ENCODE results near the gene CABS1. TPM values are rescaled to one million over a fixed set of nuclear protein-coding genes. Genes with fewer than 3 reads are reported as not detected.

The CABS1 gene
- total RNA-seq: not detected in 2 replicates

GRCh38 chr4:70334681-70335080, at the start of gene CABS1:
TSS of gene CABS1 (plus strand) at chr4:70334981. CDS start at chr4:70335040, 59 bp downstream.

GRCh38 chr4:70360460-70360859, 25.7 kb downstream of the CABS1 start, which contains the start of gene SMR3A:
TSS of gene SMR3A (plus strand) at chr4:70360760. CDS start at chr4:70362116, 1,356 bp downstream.

GRCh38 chr4:70382691-70383181, 48.0 kb downstream of the CABS1 start, which contains the start of gene SMR3B:
TSS of gene SMR3B (plus strand) at chr4:70383131. CDS start at chr4:70384511, 1,380 bp downstream.

Other genes with a start within 250 kb of the CABS1 start
- gene PRR27, start 180.7 kb upstream of the CABS1 start, total RNA-seq: not detected in 2 replicates
- gene ODAM, start 139.3 kb upstream of the CABS1 start, total RNA-seq: not detected in 2 replicates
- not detected in 2 replicates for gene FDCSP, start 108.9 kb upstream of the CABS1 start, total RNA-seq
- gene CSN3, start 92.4 kb upstream of the CABS1 start, total RNA-seq: not detected in 2 replicates
- gene SMR3A, start 25.8 kb downstream of the CABS1 start, total RNA-seq: not detected in 2 replicates
- gene SMR3B, start 48.1 kb downstream of the CABS1 start, total RNA-seq: not detected in 2 replicates
- gene OPRPN, start 63.0 kb downstream of the CABS1 start, total RNA-seq: not detected in 2 replicates
- gene MUC7, start 137.2 kb downstream of the CABS1 start, total RNA-seq: not detected in 2 replicates
- gene AMTN, start 183.6 kb downstream of the CABS1 start, total RNA-seq: 0.15 and 0.23 TPM in 2 replicates

All from hair follicular keratinocyte (primary cell).